ENCODE measurements around the gene ADPRH. TPM values are rescaled to one million over a fixed set of nuclear protein-coding genes. Genes with fewer than 3 reads are reported as not detected.

The ADPRH gene
- total and polyA plus RNA-seq, 10 of the 15 experiments (the other 5 are each of a cell fraction or from before 2014, with no cell fraction given) = 2.3 to 32.6 (median 19.0) TPM

DNA sequence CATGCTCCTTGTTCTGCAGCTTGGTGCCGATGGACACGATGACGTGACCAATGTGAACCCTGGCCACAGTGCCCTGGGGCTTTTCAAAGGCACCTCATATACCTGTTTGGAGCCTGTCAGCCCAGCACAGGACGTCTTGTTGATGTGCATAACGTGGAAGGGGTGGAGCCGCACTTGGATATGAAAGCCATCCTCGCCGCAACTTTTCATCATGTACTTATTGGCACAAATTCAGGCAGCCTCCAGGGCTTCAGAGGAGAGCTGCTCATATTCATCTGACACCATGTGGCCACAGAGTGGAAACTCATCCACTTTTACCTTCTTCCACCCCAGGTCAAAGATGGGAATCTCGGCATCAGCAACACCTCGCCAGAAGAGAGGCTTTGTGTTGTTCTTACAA is 56.4 kb downstream of the ADPRH start:
- ATAC-seq = no peak
- POLR2A ChIA-PET = interaction anchor here (1.0 to 2.9 kb wide), 5 partner anchors 8 to 56 kb away, joined by 3 to 41 read pairs (median 5); no protein-coding TSS in a partner anchor
- no peak for DNase-seq (ENCODE audit: low read depth, low spot score)
- Histone ChIP-seq H3K36me3 (ENCODE audit: control insufficient read depth in 2 of 2, insufficient read depth in 2 of 2, low read length in 1 of 2) (no peaks in the 10 kb centered on the region), H3K4me2 (ENCODE audit: control insufficient read depth, insufficient read depth) (no peak overlapping the region), H3K27me3 (replicated peaks in 1 of 2; ENCODE audit: control insufficient read depth in 2 of 2, insufficient read depth in 2 of 2, low read length in 1 of 2) (no peaks in the 10 kb centered on the region), H4K20me1 (ENCODE audit: control insufficient read depth, insufficient read depth) (no peaks in the 10 kb centered on the region), H3K27ac (ENCODE audit: control insufficient read depth, insufficient read depth) (no peak overlapping the region), H2AFZ (ENCODE audit: control insufficient read depth, low read depth, low read length) (no peak overlapping the region), H3K4me3 (no peak overlapping the region), H3K9me3 (replicated peaks; ENCODE audit: control insufficient read depth, insufficient read depth, low read length) (no peaks in the 10 kb centered on the region), H3K9ac (ENCODE audit: control insufficient read depth, insufficient read depth, low read length) (no peak overlapping the region), H3K4me1 (ENCODE audit: control insufficient read depth, insufficient read depth, low read length) (peaks cover 34% of the 10 kb centered on the region), H3K79me2 (ENCODE audit: control insufficient read depth, insufficient read depth, low read length) (no peaks in the 10 kb centered on the region)
- TF ChIP-seq BMI1 (IDR thresholded peaks at IDR 0.05; ENCODE audit: borderline replicate concordance) (no peak), MAX (IDR thresholded peaks at IDR 0.05; ENCODE audit: low read depth, low read length) (no peak), ESRRA (IDR thresholded peaks at IDR 0.05; ENCODE audit: low read length) (no peak), RAD21 (IDR thresholded peaks at IDR 0.05; ENCODE audit: insufficient read depth, low read depth, low read length) (0 out of 2 replicates have a peak, but pooled peaks have one; percentile 22), SREBF2 (IDR thresholded peaks at IDR 0.05; ENCODE audit: low read length) (no peak), PAX5 (IDR thresholded peaks at IDR 0.05; ENCODE audit: borderline replicate concordance, low read depth, low read length) (no peak), CBX5 (IDR thresholded peaks at IDR 0.05; ENCODE audit: low read depth) (no peak), SMARCA5 (IDR thresholded peaks at IDR 0.05) (no peak)
- TF ChIP-seq, protein P1, sequence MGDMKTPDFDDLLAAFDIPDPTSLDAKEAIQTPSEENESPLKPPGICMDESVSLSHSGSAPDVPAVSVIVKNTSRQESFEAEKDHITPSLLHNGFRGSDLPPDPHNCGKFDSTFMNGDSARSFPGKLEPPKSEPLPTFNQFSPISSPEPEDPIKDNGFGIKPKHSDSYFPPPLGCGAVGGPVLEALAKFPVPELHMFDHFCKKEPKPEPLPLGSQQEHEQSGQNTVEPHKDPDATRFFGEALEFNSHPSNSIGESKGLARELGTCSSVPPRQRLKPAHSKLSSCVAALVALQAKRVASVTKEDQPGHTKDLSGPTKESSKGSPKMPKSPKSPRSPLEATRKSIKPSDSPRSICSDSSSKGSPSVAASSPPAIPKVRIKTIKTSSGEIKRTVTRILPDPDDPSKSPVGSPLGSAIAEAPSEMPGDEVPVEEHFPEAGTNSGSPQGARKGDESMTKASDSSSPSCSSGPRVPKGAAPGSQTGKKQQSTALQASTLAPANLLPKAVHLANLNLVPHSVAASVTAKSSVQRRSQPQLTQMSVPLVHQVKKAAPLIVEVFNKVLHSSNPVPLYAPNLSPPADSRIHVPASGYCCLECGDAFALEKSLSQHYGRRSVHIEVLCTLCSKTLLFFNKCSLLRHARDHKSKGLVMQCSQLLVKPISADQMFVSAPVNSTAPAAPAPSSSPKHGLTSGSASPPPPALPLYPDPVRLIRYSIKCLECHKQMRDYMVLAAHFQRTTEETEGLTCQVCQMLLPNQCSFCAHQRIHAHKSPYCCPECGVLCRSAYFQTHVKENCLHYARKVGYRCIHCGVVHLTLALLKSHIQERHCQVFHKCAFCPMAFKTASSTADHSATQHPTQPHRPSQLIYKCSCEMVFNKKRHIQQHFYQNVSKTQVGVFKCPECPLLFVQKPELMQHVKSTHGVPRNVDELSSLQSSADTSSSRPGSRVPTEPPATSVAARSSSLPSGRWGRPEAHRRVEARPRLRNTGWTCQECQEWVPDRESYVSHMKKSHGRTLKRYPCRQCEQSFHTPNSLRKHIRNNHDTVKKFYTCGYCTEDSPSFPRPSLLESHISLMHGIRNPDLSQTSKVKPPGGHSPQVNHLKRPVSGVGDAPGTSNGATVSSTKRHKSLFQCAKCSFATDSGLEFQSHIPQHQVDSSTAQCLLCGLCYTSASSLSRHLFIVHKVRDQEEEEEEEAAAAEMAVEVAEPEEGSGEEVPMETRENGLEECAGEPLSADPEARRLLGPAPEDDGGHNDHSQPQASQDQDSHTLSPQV (IDR thresholded peaks at IDR 0.05) = no peak
- TF ChIP-seq, protein P2, sequence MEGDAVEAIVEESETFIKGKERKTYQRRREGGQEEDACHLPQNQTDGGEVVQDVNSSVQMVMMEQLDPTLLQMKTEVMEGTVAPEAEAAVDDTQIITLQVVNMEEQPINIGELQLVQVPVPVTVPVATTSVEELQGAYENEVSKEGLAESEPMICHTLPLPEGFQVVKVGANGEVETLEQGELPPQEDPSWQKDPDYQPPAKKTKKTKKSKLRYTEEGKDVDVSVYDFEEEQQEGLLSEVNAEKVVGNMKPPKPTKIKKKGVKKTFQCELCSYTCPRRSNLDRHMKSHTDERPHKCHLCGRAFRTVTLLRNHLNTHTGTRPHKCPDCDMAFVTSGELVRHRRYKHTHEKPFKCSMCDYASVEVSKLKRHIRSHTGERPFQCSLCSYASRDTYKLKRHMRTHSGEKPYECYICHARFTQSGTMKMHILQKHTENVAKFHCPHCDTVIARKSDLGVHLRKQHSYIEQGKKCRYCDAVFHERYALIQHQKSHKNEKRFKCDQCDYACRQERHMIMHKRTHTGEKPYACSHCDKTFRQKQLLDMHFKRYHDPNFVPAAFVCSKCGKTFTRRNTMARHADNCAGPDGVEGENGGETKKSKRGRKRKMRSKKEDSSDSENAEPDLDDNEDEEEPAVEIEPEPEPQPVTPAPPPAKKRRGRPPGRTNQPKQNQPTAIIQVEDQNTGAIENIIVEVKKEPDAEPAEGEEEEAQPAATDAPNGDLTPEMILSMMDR (IDR thresholded peaks at IDR 0.05 in 2 of 3, conservative IDR thresholded peaks at IDR 0.05 in 1 of 3; ENCODE audit: control insufficient read depth in 2 of 3, extremely low read depth in 1 of 3, insufficient read depth in 1 of 3, low read depth in 3 of 3, low read length in 3 of 3) = peak in 1 of 3 experiments; percentile 14; a peak in 1 of 6 replicates
- RAD21 ChIA-PET (ENCODE audit: unreplicated experiment) = interaction anchor here (0.6 to 5.1 kb wide), 6 partner anchors 10 to 74 kb away, joined by 3 to 53 read pairs (median 16); no protein-coding TSS in a partner anchor
- SMC1A ChIA-PET (ENCODE audit: uncharacterized antibody, unreplicated experiment) = interaction anchor here (1.5 to 5.0 kb wide), 5 partner anchors 9 to 44 kb away, joined by 6 to 87 read pairs (median 27); no protein-coding TSS in a partner anchor
- intact Hi-C loops (cut with micrococcal nuclease; ENCODE audit: unreplicated experiment) = no loop called here
- BruUV-seq (replicated peaks) = no TSS peak
- 93% methylated on average over 10 of the region's 10 CpGs for WGBS (ENCODE audit: insufficient coverage, insufficient replicate concordance, low lambda C conversion rate, missing lambda C conversion rate)
- CTCF ChIA-PET = interaction anchor here (1.8 to 3.6 kb wide), 6 partner anchors 8 to 85 kb away, joined by 6 to 43 read pairs (median 12); no protein-coding TSS in a partner anchor
- FAIRE-seq = no peak
- in situ Hi-C loops (cut with MboI) = no loop called here
